NCI-H2171 (cell line): ENCODE measurements around the gene RALGDS.
A peak's percentile ranks its signal among the peaks of the same experiment; 100 is the strongest.
"Not testable (repeated sequence)": the region's sequence is repeated elsewhere in the genome, so short reads cannot be mapped to it uniquely, and the experiment has no call there.

Experiments used
- DNase-seq: peaks from one replicate; lab custom pipeline; 2025; lab: John Stamatoyannopoulos, UW

RALGDS gene

DNA sequence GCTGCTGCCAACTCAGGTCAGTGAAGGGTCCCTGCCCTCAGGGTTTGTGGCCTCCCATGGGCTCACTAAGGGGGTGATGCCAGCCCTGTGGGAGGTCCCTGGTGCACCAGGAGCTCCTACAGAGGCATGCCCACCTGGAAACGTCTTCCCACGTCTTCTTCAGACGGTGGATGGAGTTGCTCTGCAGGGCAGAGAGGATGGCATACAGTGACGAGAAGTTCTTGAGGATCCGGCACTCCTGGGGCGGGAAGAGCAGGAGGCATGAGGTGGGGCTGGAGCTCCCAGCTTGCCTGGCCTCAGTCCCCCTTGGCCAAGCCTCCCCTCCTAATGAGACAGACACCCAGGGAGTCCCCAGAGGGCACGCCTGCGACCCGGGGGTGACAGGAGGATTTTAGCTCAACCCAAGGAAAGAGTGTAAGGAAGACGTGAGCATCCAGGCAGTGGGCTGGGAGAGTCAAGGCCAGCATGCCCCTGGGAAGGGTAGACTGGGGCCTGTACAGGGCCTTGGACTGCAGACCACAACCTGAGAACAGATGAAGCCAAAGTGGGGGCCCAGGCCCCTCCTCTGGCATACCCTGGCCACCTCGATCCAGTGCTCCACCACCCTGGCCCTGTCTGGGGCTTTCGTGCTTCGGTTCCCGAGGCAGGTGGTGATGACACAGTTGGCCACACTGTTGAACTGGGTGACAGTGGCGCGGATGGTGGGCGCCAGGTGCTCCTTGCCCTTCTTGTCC lies 14.4 kb downstream of the RALGDS start:
- no peak for DNase-seq

DNA sequence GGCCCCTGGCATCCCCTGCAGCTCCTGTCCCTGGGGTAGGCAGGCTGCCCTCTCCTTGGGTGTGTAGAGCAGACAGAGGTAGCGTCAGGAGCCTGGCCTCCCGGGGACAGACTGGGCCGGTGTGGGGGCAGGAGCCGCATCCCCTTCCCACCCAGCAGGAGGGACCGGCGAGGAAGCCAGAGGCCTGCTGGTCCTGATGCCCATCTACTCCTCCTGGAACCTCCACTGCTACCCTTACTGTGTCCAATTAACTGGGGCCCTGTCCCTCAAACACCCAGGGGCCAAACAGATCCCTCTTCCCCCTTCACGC lies 15.6 kb downstream of the RALGDS start:
- no peak for DNase-seq

DNA sequence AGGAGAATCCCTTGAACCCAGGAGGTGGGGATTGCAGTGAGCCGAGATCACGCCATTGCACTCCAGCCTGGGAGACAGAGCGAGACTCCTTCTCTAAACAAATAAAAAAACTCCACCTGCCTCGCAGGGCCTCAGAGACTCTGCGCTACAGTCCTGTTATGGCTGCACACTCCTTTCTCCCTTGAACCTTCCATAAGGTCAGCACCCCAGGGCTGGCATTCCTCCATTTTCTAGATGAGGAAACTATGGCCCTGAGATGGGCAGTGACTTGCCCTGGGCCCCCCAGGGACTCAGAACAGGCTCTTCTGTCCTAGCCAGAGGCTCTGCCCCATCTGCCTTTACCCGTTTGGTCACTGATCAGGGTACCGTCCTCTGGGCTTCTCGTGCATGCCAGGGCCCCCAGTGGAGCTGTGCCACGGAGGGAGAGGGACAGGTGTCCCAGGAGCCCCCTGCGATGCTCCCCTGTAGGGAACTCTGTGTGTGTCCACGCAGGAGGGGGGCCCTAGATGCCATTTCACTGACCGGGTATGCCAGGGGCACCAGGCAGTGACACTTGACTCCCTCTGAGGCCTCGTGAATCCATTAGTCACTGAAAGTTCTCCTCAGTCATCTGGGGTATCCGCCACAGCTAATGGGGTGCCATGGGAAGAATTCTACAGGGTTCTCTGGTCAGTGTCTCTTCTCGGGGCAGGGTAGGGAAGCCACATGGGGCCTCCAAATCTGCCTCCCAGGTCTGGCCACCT lies 16.2 kb downstream of the RALGDS start:
- DNase-seq = no peak

GRCh38 chr9:133103987-133104505 lies 17.0 kb downstream of the RALGDS start:
- DNase-seq = no peak

DNA sequence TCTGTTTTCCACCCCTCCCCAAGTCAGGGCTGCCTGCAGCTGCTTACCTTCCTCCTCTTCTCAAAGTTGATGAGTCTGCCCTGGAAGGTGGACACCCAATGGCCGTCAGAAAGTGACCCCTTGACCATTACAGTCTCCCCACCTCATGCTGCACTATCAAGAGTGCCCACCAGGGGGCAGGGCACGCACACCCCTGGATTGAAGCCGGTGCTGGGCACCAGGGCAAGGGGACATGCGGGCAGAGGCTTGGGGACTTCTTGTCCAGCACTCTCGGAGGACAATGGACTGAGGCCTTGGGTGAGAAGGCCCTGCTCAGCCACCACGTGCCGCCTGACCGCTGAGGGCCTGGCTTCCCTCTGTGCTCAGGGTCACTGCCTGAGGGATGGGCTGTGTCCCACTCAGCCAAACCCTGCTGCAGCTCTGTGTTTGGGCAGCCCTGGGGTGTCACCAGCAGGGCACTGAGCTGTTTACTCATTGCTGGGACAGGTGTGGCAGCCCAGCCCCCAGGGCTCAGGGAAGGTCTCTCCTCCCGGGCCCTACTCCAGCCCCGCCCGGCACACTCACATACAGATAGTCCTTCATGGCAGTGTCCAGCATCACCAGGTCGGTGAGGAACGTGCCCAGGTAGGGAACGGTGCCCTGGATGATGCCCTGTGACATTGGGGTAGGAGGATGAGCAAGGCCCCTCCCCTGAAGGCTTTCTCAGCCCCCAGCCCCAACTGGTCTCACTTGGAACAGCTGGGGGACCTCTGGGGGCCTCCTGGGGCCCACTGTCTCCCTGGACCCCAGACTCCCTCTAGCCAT lies 17.7 kb downstream of the RALGDS start:
- no peak for DNase-seq

- DNase-seq = no peak
These were observed 18.6 kb downstream of the RALGDS start for GRCh38 chr9:133102190-133103021.

GRCh38 chr9:133101356-133102189 lies 19.5 kb downstream of the RALGDS start:
- no peak for DNase-seq

GRCh38 chr9:133100506-133101355 lies 20.3 kb downstream of the RALGDS start:
- no peak for DNase-seq

DNA sequence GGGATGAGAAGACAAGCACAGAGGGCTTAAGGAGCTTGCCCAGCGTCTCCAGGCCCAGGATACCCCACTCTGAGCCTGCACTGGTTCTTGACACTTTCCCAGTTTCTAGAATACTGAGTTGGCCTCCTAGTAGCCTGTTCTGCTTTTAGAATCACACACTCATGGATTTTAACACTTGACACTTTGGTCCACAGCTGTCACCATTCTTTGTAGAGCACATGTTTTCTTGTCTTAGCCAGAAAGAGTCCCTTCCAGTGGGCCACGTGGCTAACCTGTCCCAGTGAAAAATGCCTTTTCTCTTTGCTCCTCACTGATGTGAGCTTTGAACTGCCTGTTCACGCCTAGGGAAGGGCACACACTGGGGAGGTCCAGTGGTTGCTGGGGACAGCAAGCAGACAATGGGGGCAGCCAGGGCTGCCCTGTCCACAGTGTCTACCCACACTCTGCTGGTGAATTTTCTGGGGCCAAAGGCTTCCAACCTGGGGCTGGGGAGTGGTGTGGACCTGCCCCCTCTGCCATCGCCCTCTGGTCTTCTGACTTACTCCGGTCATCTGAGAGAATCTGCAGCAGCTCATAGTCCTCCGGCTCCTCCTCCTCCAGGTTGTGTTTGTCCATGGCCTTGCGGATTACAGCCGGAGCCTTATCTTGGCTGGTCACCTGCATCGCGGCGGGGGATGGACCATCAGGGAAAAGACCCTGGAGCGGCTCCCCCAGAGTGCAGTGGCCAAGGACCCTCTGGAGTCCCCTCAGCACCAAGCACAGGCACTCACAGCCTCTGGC lies 21.1 kb downstream of the RALGDS start:
- DNase-seq = no peak

GRCh38 chr9:133098871-133099270 lies 22.2 kb downstream of the RALGDS start:
- no peak for DNase-seq

DNA sequence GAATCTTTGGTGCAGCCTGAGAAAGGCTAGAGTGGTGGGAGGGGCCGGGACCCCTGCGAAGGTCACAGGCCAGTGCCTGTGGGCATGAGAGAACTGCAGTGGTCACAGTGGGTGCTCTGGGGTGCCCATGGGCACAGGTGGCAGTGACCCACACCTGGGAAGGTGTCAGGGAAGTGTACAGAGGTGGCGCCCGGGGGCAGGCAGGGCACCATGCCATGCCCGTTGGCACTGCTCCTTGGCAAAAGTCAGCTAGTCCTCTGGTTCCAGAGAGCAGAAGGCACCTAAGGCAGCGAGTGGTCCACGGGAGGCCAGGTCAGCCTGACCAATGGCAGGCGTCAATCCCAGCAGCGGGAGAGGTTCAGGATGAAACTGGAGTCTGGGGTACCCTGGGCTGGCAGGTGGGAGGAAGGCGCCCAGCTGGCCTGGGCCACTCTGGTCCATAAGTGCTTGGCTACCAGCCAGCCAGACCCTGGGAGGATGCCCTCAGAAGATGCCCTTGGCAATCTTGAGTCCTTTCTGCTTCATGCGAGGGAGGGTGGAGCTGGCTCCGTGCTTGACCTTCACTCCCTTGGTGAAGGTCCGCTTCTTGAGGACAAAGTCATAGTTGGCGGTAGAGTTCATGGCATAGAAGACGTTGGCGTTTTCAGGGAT lies 22.8 kb downstream of the RALGDS start:
- DNase-seq = no peak

GRCh38 chr9:133094842-133095393 lies 26.1 kb downstream of the RALGDS start:
- DNase-seq = no peak

DNA sequence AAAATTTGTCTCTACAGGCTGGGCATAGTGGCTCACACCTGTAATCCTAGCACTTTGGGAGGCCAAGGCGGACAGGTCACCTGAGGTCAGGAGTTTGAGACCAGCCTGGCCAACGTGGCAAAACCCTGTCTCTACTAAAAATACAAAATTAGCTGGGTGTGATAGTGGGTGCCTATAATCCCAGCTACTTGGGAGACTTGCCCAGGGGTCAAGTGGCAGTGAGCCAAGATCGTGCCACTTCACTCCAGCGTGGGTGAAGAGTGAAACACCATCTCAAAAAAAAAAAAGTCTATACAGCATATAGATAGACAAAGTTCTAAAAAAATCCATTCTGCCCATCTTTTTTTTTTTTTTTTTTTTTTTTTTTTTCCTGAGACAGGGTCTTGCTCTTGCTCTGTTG lies 26.7 kb downstream of the RALGDS start:
- not testable (repeated sequence) for DNase-seq

DNA sequence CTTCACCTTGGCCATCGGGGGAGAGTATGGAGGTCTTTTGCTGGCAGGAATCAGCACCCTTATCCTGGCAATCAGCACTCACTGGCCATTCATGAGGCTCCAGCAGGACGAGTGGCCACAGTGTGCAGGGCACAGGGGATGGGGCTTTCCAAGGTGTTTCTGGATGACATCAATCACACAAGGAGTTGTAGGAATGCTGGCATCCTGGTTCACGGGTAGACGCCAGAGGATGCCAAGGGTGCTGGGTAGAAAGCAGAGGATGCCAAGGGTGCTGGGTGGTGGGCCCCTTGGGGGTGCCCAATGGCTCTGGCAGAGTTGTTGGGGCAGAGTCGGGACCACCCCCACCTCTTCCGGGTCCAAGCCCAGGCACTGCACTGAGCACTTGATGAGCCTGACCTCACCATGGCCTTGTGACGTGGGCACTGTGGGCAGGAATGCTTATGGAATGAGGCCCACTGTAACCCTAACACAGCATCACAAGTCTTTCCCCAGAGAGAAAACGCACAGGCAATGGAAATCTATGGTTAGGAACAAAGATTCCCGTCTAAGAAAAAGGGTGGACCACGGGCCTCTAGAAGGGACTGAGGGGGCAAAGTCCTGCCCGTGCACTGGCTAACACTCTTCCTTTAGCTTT lies 30.2 kb downstream of the RALGDS start:
- DNase-seq = no peak

DNA sequence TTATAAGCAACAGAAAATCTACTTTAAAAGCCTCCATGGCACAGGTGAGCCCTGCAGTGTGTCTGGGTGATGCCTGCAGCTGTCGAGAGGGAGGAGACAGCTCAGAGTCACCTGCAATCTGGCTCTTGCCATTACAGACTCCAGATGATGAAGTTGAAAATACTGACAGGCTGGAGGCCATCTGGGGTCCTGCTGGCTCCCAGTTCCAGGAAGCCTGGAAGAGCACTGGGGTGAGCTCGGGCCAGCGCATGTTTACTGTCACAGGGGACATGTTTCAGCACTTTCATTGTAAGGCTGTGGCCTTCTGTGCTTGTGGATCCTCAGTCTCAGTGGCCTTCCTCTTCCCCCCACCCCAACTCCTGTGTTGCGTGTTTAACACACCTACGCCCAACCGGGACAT lies 30.9 kb downstream of the RALGDS start:
- DNase-seq = peak; percentile 91

DNA sequence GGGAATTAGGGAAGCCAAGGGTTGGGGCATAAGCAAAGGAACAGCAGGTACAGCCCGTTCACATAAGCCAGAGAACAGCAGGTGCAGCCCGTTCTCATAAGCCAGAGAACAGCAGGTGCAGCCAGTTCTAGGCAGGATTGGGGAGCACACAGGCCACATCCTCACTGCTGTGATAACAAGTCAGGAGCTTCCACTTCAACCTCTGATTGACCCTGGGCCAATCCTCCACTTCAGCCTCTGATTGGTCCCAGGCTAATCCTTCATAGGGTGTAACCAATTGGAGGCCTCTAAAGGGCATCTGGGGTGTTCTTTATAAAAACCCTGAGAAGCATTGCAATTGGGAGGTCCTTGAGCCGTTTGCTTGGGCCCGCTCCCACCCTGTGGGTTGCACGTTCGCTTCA lies 31.8 kb downstream of the RALGDS start:
- DNase-seq = peak; percentile 96

GRCh38 chr9:133088756-133089155 lies 32.3 kb downstream of the RALGDS start:
- no peak for DNase-seq
